Mucosa of descending colon (tissue), 3 donors: ENCODE data around the gene PLCD3. TPM values are rescaled to one million over a fixed set of nuclear protein-coding genes. Genes with fewer than 3 reads are reported as not detected.
A peak's percentile ranks its signal among the peaks of the same experiment; 100 is the strongest.

Experiments used
- ATAC-seq: fragments of 200-7000 bp; cut with Tn5 transposase; one replicate; pipeline ENCODE4 v1.9.1; 2020; ENCODE audit warnings: mild to moderate bottlenecking, moderate library complexity
- DNase-seq, 3 donors: peaks; one replicate each; pipeline ENCODE4 v3.0.0-alpha.2; 2020
- H3K36me3 ChIP-seq: fragments of 200-600 bp; one replicate; pipeline ENCODE4 v1.8.0; 2021; ENCODE audit warnings: low read depth, mild to moderate bottlenecking
- H3K4me1 ChIP-seq: fragments of 200-600 bp; one replicate; pipeline ENCODE4 v1.8.0; 2021; ENCODE audit warnings: low read depth, mild to moderate bottlenecking
- H3K4me3 ChIP-seq: fragments of 200-600 bp; one replicate; pipeline ENCODE4 v1.8.0; 2021; ENCODE audit warnings: mild to moderate bottlenecking
- H3K9me3 ChIP-seq: fragments of 200-600 bp; one replicate; pipeline ENCODE4 v1.8.0; 2021; ENCODE audit warnings: mild to moderate bottlenecking
- intact Hi-C, 2 donors: fragments of 100-400 bp; cut with DNase I in 1 of 2; cut with micrococcal nuclease in 1 of 2; formaldehyde crosslinking; loops; one replicate each; pipeline versions ENCODE4 v1.11.0 to v1.11.1; 2022; cut with DNase I, micrococcal nuclease
- total RNA-seq, 3 donors: library from RNA; stranded (reverse); fragmentation: NEBNext Ultra II Directional in 2 of 3; extraction: Animal tissue kit (Norgen Biotek cat#: 25700) in 2 of 3; gene quantifications; one replicate each; pipeline versions ENCODE4 v1.2.1 to v1.2.4, GENCODE V29; 2021 to 2023
- TF ChIP-seq, protein P1 (sequence below): fragments of 200-600 bp; IDR thresholded peaks from one replicate; pipeline ENCODE4 v1.8.0; 2022; ENCODE audit warnings: antibody characterized with exemption, mild to moderate bottlenecking
- donor health status: DM: no; HTN: no; CAD: no; lungs with moderate emphysema.
- donor health status: DM: no; HTN: no; CAD: no.
- donor health status: DM: no; HTN: yes; CAD: no.

PLCD3 gene
- total RNA-seq, 3 donors from 2014 or later, result 205 to 562 (median 232) TPM

- peak within 1 kb of the TSS; percentile 44 for H3K4me3 ChIP-seq
- no peaks in the 10 kb centered on the region for H3K36me3 ChIP-seq
- H3K4me1 ChIP-seq, result peaks cover 28% of the 10 kb centered on the region
- ATAC-seq, result peak; percentile 84
- peak; percentile 95 to 98 (median 97) for DNase-seq
- H3K9me3 ChIP-seq, result no peaks in the 10 kb centered on the region
- TF ChIP-seq, protein P1, sequence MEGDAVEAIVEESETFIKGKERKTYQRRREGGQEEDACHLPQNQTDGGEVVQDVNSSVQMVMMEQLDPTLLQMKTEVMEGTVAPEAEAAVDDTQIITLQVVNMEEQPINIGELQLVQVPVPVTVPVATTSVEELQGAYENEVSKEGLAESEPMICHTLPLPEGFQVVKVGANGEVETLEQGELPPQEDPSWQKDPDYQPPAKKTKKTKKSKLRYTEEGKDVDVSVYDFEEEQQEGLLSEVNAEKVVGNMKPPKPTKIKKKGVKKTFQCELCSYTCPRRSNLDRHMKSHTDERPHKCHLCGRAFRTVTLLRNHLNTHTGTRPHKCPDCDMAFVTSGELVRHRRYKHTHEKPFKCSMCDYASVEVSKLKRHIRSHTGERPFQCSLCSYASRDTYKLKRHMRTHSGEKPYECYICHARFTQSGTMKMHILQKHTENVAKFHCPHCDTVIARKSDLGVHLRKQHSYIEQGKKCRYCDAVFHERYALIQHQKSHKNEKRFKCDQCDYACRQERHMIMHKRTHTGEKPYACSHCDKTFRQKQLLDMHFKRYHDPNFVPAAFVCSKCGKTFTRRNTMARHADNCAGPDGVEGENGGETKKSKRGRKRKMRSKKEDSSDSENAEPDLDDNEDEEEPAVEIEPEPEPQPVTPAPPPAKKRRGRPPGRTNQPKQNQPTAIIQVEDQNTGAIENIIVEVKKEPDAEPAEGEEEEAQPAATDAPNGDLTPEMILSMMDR, result peak; percentile 99
- intact Hi-C loops, result loop anchor here (2.0 to 10.0 kb wide), 2 partner anchors 59 to 61 kb away; no protein-coding TSS in a partner anchor
Observed at GRCh38 chr17:45135192-45135977, 3.1 kb upstream of the PLCD3 start, which contains the start of gene ACBD4. Gene ACBD4 (plus strand): TSS chr17:45135687. CDS start chr17:45136145, 458 bp downstream.

GRCh38 chr17:45132572-45133463 lies 503 bp upstream of the PLCD3 start:
- peak overlapping the region; percentile 81 for H3K4me3 ChIP-seq
- DNase-seq (peak; percentile 87 to 91 (median 91)), ATAC-seq (peak; percentile 60)
- peaks cover 48% of the 10 kb centered on the region for H3K4me1 ChIP-seq
- TF ChIP-seq, protein P1, result peak; percentile 75
- intact Hi-C loops, result loop anchor here in 1 of 2 donors (10.0 kb wide), 1 partner anchor 62 kb away; no protein-coding TSS in a partner anchor
- no peaks in the 10 kb centered on the region for H3K9me3 ChIP-seq
- H3K36me3 ChIP-seq, result no peaks in the 10 kb centered on the region

DNA sequence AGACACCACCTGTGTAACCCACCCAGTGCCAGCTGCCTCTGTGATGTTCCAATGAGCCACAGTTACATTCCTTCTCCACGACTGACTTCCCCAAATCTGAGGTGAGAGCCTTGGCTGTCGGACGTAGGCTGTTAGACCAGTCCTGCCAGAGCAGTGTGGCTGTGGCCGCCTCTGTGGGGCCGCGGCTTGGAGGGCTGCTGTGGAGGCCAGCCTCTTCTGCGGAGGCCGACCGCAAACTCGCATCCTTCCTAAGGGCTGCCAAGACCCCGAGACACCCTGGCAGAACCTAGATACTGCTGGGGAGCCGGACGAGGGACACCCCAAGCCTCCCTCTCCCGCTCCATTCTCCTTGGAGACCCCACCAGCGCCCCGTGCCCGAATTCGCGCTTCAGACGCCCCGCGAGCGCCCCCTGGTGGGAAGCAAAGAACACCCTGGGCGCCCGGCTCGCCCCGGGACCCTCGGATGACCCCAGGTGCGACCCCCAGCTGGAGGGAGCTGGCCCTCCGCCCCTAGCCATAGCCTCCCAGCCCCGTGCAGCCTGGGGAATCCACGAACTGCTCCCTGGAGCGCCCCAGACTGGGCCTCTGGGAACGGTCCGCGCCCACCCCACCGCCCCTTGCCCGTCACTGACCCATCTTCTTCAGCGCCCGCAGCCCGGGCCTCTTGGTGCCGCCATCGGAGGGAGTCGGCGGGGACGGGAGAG lies 547 bp downstream of the PLCD3 start:
- peaks cover 47% of the 10 kb centered on the region for H3K4me1 ChIP-seq
- ATAC-seq, result no peak
- H3K9me3 ChIP-seq, result no peaks in the 10 kb centered on the region
- peak overlapping the region; percentile 81 for H3K4me3 ChIP-seq
- DNase-seq, result peak; percentile 64 to 81 (median 76)
- intact Hi-C loops, result loop anchor here in 1 of 2 donors (10.0 kb wide), 1 partner anchor 63 kb away; no protein-coding TSS in a partner anchor
- TF ChIP-seq, protein P1, result peak; percentile 76
- no peaks in the 10 kb centered on the region for H3K36me3 ChIP-seq

GRCh38 chr17:45130681-45131615 lies 1.4 kb downstream of the PLCD3 start:
- Histone ChIP-seq H3K4me3 (no peak overlapping the region), H3K9me3 (no peaks in the 10 kb centered on the region), H3K36me3 (no peaks in the 10 kb centered on the region), H3K4me1 (peaks cover 43% of the 10 kb centered on the region)
- TF ChIP-seq, protein P1, result no peak
- no peak for ATAC-seq
- peak in 2 of 3 donors; percentile 50 to 58 for DNase-seq
- intact Hi-C loops, result loop anchor here in 1 of 2 donors (10.0 kb wide), 1 partner anchor 64 kb away; no protein-coding TSS in a partner anchor
